SHP77 (cell line): ENCODE results near the gene PI4K2A.
"Not testable (repeated sequence)": the region's sequence is repeated elsewhere in the genome, so short reads cannot be mapped to it uniquely, and the experiment has no call there.

Experiments used
- DNase-seq, 2 experiments: peaks; one replicate each; lab custom pipeline; 2025; lab: John Stamatoyannopoulos, UW

PI4K2A gene

DNA sequence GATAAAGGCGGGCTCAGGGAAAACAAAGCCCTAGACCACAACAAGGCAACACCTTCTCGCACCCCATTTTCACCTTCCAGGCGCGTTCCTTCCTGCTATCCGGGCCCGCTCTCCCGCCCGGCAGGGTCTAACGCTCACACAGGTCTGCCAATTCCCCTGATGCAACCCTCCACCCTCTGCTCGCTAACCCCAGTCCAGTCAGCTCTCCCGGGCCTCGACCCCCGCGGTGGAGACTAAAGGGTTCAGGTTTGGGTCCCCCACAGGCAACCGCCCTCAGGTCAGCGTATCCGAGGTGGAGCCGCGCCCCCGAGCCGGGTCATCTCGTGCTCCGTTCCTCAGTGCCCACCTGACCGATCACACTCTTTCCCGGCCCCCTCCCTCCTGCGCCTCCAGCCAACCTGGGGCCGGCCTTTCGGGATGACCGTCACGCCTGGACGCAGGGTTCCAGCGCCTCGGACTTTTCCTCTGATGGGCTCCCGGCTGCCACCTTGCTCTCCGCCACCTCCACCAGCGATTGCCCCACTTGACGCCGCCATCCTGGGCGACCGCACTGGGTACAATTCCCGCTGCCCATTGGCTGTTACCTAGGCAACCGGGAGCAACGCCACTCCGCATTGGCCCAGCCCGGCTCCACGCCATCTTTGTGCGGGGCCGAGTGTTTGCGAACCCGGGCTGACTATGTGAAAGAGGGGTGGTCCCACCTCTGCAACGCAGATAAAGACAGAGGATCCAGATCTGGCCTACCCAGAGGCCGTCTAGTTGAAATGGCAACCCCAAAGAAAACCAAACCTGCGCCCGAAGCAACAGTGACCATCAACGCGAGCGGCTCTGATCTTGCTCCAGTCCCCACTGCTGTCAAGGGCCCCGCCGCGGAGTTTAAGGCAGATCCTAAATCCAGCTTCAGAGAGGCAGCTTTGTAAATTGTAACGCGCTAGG, 7.3 kb upstream of the PI4K2A start, which contains the start of gene MORN4:
Gene MORN4, minus strand, starts transcription at position 552 of the 936 bp plus-strand sequence. CDS start 13,847 bp downstream, outside the sequence.
- DNase-seq: peak; percentile 93 to 94

DNA sequence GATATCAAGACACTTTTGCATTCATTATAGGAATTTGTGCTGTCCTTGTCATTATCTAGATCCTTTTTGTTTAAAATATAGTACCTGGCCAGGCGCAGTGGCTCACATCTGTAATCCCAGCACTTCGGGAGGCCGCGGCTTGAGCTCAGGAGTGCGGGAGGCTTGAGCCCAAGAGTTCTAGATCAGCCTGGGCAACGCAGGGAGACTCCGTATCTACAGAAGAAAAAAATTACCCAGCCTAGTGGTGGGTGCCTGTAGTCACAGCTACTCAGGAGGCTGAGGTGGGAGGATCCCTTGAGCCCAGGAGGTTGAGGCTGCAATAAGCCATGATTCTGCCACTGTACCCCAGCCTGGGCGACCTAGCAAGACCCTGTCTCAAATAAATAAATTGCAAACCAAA, 6.5 kb upstream of the PI4K2A start:
- peak; percentile 11 to 56 for DNase-seq

DNA sequence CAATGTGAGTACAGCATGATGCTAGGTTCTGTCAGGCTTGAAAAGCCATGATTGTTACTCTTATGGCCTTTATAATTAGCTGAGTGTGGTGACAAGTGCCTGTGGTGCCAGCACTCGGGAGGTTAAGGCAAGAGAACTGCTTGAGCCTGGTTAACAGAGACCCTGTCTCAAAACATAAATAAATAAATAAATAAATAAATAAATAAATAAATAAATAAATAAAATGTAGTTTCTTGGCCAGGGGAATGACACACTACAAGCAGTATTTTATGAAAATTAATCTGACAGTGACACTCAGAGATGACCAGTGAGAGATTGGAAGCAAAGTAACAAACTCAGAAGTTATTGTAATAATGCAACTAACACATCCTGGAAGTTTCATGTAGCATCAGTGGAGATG, 4.9 kb upstream of the PI4K2A start:
- no peak for DNase-seq

DNA sequence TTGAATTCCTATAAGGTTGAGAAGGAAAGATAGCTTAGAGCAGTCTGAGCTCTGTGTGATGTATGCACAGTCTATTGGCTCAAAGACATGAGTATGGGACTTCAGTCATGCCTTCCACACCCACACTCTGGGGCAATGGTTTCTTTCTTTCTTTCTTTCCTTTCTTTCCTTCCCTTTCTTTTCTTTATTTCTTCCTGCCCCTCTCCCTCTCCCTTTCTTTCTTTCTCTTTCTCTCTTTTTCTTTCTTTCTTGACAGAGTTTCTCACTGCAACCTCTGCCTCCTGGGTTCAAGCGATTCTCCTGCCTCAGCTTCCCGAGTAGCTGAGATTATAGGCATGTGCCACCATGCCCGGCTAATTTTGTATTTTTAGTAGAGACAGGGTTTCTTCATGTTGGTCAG, 1.4 kb upstream of the PI4K2A start:
- DNase-seq: not testable (repeated sequence)

DNA sequence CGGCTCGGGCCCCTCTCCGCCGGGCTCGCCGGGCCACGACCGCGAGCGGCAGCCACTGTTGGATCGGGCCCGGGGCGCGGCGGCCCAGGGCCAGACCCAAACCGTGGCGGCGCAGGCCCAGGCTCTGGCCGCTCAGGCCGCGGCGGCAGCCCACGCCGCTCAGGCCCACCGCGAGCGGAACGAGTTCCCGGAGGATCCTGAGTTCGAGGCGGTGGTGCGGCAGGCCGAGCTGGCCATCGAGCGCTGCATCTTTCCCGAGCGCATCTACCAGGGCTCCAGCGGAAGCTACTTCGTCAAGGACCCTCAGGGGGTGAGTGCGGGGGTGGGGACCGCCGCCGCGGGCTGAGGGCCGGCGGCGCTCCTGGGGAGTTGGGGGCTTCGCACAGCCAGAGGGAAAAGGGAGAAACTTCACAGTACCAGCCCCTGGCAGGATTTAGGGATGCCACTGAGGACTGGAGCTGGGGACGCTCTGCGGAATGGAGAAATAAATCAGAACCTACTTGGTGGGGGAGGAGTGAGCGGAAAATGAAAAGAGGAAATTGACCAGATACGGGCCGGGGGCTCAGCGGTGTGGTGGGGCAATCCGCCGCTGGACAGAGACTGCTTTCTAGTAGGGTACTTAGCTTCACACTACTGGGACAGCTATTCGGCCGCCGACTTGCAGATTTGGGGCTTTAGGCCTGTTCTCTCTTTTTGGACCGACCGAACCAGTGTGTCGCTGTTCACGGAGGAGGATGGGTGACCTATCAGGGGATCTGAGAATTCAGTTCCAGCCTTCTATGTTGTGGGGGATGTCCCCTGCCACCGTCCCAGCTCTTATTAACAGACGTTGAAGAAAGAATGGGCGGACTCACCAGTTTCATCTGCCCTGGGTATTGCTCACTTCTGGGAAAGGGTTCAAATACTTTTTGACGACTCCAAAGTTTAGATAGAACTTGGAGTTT, 669 bp downstream of the PI4K2A start:
- DNase-seq: peak in 1 of 2 experiments; percentile 18

DNA sequence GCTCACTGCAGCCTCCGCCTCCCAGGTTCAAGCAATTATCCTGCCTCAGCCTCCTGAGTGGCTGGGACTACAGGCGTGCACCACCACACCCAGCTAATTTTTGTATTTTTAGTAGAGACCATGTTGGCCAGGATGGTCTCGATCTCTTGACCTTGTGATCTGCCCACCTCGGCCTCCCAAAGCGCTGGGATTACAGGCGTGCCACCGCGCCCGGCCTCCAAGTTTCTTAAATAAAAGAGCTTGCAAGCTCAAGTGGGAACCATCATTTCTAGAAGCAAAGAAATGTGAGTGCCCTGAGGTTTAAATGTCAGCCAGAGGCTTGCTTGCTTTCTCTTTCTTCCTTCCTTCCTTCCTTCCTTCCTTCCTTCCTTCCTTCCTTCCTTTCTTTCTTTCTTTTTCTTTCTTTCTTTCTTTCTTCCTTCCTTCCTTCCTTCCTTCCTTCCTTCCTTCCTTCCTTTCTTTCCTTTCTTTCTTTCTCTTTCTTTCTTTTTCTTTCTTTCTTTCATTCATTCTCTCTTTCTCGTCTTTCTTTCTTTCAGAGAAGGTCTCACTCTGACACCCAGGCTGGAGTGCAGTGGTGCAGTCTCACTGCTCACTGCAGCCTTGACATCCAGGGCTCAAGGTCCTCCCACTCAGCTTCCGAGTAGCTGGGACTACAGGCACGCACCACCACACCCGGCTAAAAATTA, 2.1 kb downstream of the PI4K2A start:
- DNase-seq: not testable (repeated sequence)

DNA sequence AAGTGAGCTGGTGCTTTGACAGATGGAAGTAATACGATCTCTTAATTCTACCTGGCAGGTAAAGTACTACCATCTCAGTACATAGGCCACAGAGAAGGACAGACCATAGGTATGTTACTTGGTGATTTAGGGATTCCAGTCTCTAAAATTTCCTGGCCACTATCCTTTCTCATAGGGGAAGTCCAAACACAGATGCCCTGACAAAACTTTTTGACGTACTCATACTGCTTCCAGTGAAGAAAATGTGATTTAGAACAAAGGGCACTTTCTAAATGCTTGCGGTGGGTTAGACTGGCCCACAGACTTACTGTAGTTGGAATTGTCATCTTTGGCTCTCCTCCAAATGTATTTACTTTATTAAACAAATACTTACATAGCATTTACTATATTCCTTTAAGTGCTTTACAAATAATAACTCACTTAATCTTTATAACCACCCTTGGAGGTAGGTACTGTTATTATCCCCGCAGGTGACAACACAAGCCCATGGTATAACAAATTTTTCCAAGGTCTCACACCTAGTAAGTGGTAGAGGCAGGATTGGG, 3.0 kb downstream of the PI4K2A start:
- DNase-seq: no peak

DNA sequence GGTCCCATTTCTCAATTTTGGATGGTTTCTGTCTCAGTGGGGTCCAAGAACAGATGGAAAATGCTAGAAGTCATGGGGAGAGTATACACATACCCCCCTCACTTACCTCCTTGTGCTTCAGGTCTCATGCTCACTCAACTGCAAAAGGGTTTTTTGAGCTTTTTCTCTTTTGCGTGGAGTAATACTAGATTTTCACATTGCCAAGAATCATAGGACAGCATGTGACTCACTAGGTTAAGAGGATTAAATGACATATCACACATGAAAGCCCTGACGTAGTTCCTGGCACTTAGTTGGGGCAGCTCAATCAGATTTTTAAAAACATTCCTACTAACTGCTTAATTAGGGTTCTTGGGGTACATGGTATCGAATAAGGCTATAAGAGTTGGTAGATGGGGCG, 4.5 kb downstream of the PI4K2A start:
- DNase-seq: no peak

DNA sequence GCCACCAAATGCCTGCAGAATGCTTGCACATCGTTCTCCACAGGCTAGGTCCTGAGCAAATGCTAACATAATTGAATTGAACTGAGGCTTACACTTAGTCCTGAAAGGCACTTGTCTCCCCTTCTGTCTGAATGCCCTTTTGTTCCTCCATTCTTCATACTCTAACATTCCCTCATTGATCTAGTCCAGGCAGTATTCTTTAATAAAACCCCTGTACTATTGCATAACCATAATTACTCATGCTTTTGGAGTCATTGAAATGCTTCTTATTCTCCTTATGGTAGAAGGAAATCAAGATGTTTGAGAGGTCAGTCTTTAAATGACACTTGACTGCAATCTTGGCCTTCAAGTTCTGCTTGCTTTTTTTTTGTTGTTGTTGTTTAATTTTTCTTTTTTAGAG, 7.1 kb downstream of the PI4K2A start:
- no peak for DNase-seq

DNA sequence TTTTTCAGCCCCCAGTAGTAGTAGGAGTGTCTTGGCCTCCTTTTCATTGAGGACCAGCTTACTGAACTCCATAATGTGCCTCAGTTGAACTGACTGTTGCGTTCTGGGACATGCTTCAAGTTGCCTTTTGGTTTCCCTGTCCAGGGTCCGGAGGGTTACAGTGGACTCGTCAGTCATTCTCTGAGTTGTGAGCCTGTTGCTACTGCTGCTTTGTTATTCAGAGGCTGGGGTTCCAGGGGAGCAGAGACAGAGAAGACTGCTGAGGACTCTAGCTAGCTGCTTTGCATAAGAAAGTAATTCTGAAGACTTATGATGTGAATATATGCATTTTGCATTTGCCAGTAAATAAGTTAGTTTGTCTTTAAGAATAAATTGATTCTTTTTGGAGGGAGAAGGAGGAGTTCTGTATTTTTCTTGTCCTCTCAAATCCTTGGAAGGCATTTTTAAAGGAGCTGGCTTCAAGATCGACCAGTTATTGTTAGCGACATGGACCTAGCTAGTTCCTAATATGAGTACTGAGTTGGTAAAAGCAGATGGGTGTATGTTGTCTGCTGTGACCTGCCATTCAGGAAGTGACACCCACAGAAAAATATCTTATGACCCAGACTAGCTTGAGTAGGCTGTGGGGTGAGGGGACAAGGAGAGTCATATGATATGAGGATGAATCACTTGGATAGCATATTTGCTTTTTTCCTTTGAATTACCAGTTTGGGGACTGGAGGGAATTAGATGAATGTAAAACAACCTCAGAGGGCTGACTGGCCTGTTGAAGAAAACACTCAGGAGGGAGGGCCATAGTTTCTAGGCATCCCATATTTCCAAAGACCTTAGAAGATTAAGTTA, 8.3 kb downstream of the PI4K2A start:
- DNase-seq: no peak

DNA sequence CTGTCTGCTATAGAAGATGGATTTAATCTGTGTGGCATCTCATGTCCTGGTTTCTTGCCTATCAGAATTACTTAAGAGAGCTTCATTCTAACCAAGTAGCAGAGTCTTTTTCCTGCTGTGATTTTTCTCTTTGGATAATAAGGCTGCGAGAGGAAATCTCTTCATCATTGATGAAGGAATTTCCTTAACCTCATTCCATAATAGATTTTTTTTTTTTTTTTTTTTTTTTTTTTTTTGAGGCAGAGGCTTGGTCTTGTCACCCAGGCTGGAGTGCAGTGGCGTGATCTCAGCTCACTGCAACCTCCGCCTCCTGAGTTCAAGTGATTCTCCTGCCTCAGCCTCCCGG, 8.9 kb downstream of the PI4K2A start:
- DNase-seq: not testable (repeated sequence)

DNA sequence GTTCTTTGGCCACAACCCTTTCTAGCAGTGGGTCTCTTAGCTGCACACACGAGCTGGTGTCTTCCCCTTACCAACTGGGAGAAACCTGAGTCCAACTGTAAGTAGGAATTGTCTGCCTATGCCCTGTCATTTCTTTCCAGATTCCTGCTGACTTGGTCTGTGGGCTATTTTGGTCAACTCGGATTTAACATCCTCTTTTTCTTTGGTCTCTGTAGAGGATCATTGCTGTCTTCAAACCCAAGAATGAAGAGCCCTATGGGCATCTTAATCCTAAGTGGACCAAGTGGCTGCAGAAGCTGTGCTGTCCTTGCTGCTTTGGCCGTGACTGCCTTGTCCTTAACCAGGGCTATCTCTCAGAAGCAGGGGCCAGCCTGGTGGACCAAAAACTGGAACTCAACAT, 10.3 kb downstream of the PI4K2A start:
- DNase-seq: no peak

DNA sequence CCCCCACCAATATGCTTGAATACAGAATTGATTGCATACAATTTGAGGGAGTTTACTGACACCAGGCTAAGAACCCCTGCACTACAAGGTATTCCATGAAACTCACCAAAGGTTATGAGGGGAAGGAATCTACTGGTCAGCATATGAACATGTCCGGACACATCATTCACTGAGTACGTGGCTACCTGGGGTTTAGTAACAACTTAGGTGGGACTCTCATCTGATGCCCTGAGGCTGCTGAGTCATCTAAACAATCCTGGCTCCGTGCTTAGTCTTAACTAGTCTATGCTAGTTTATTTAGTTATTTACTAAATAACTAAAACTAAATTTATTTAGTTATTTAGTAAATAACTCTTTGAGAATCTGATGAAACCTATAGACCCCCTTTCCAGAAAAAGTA, 11.3 kb downstream of the PI4K2A start:
- no peak for DNase-seq

DNA sequence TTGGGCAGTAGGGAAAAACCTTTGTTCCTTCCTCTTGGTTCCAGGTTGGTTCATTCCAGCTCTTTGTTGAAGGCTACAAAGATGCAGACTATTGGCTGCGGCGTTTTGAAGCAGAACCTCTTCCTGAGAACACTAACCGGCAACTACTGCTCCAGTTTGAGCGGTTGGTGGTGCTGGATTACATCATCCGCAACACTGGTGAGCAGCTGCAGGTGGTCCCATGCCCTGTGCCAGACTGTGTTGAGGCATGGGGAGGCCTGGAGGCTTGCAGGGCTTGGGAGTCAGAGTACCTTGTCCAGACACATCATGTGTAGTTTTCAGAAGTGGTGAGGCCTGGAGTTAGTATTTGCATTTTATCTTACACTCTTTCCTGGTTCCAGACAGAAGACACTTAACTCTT, 16.3 kb downstream of the PI4K2A start:
- DNase-seq: no peak

DNA sequence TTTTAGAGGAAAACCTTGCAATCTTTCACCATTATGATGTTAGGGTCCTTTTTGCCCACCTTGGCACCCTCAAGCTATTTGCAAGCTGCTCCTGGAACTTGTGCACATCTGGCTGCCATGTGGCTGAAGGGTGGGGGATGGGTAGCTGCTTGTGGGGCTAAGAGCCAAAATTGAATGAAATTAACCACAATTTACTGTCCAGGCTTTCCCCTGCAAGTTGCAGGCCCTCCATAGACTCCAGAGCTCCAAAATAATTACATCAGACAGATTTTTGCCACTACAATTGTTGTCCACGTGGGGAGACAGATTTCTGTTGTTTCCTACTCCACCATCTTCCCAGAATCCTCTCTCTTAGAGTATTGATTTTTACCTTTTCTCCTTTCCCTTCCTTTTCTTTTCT, 19.1 kb downstream of the PI4K2A start:
- no peak for DNase-seq

DNA sequence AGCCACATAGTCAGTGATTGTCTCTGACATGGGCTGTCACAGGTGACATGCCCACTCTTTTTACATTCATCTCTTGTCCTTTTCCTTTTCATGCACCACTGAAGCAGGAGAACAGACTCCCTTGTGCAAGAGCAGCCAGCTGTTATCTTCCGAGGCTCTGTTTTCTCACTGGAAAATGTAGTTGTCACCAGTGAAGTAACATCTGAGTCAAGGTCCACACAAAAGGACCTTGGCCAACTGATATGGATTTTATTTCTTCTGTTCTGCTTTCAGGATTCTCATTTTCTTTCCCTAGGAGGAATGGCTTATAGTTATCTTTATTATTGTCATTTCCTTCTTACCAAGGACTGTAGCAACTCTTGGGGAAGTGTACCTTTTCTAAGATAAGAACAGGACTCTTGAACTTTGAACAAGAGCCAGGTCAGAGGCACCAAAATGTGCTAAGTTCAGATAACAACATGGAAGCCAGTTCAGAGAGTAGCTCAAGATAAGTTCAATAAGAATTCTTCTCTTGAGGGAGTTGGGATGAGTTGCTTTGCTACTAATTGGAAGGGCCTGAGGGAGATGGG, 23.9 kb downstream of the PI4K2A start:
- no peak for DNase-seq

DNA sequence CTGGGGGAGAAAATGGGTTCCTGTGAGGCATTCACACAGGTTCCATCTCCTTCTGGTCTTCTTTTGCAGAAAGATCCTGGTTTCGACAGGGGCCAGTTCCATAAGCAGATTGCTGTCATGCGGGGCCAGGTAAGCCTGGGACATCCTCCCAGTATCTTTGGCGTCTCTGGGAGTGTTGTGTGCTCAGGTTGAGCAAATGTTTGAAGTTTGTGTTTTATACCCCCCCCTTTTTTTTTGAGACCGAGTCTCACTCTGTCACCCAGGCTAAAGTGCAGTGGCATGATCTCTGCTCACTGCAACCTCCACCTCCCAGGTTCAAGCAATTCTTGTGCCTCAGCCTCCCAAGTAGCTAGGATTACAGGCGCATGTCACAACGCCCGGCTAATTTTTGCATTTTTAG, 26.5 kb downstream of the PI4K2A start:
- no peak for DNase-seq

DNA sequence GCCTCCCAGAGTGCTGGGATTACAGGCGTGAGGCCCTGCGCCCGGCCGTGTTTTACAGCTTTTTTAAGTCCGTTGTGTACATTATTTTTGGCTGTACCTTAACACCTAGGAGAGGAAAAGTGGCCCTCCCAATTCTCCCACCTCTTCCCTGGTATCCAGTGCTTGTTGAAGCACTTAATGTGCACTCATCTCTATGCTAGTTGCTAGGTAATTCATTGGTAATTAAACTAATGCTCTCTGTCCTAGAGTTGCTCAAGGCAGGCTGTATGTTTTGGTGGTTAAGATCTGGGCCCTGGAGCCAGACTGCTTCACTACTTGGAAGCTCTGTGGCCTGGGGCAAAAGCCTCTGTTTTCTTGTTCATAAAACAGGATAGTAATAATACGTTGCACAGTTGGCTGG, 27.0 kb downstream of the PI4K2A start:
- DNase-seq: no peak

DNA sequence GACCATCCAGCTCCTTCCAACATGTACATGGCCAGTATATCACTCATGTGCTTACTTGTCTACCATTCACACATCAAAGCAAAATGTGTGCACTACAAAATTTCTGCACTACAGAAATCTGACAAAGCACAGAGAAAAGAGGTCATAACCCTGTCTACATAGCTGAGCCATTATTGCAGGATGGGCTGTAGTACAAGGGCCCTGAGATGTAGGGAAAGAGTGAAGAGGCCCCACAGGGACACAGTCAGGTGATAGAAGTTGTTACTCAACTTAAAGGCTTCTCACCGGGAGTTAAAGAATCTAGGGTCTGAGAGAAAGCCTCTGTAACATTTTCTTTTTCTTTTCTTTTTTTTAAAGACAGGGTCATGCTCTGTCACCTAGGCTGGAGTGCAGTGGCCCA, 29.1 kb downstream of the PI4K2A start:
- no peak for DNase-seq

DNA sequence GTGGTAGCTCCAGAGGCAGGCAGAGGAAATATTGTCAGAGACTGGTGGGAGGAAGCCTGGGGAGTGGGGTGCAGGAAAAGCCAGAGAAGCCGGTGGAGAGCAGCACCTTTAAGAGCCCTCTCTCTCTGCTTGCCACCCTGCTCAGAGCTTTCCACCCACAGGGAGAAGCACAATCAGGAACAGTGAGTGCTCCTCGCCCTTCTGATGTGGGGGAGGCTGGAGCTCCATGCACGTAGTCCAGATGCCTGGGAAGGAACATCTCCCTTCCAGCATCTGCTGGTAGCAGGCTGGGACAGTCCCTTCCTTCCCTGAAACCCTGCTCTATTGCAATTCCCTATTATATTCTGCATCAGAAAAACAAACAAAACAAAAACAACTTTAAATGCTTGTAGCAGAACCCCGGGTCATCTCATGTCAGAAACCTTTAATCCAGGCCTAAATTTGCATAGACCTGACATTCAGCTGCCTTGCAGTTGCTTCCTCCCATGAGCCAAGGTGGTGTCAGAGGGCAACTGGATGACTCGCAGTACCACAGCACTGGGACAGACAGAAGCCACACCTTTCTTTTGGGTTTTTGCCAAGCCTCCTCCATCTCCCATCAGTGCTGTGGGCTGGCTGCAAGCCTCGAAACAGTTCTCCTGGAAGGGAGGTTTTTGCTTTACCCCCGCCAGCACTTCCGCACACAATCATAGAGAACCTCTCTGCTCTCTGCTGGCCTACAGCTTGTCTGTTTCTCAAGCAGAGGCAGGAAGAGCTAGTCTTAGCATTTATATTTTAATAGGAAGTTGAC, 33.5 kb downstream of the PI4K2A start:
- DNase-seq: no peak
